SH-SY5Y (cell line): ENCODE data around the gene PHKB.

ENCODE experiments used
- GATA2 ChIP-seq: IDR thresholded peaks from 2 replicates; pipeline ENCODE4 v1.6.1; 2011; ENCODE audit warnings: mild to moderate bottlenecking, low read depth, low read length
- GATA3 ChIP-seq: IDR thresholded peaks from 2 replicates; pipeline ENCODE4 v1.6.1; 2011; ENCODE audit warnings: low read depth, mild to moderate bottlenecking, low read length, moderate library complexity

The PHKB gene

GRCh38 chr16:47460711-47461597 is at the start of gene PHKB, which contains the start of gene ITFG1:
PHKB (plus strand) TSS chr16:47461331; CDS start chr16:47461351, 20 bp downstream.
ITFG1 (minus strand) TSS chr16:47461063; CDS start chr16:47461045, 18 bp downstream.
- no peak for TF ChIP-seq GATA3
- TF ChIP-seq GATA2: no peak

- no peak for TF ChIP-seq GATA3
- TF ChIP-seq GATA2: no peak
Measured at GRCh38 chr16:47413041-47413440, 48.1 kb upstream of the PHKB start.

GRCh38 chr16:47416869-47417268 is 44.3 kb upstream of the PHKB start:
- TF ChIP-seq GATA3 (no peak), GATA2 (no peak)

GRCh38 chr16:47424846-47425245 is 36.3 kb upstream of the PHKB start:
- TF ChIP-seq GATA3 (no peak), GATA2 (no peak)

GRCh38 chr16:47426806-47427205 is 34.3 kb upstream of the PHKB start:
- TF ChIP-seq GATA3 (no peak), GATA2 (no peak)

GRCh38 chr16:47431960-47432359 is 29.2 kb upstream of the PHKB start:
- no peak for TF ChIP-seq GATA2
- TF ChIP-seq GATA3: no peak

GRCh38 chr16:47446431-47446830 is 14.7 kb upstream of the PHKB start:
- TF ChIP-seq GATA2 (no peak), GATA3 (no peak)

- no peak for TF ChIP-seq GATA3
- TF ChIP-seq GATA2: no peak
Measured at GRCh38 chr16:47448830-47449575, 12.1 kb upstream of the PHKB start.

GRCh38 chr16:47449788-47450187 is 11.3 kb upstream of the PHKB start:
- no peak for TF ChIP-seq GATA3
- TF ChIP-seq GATA2: no peak

- TF ChIP-seq GATA3: no peak
- TF ChIP-seq GATA2: no peak
Measured at GRCh38 chr16:47458331-47458730, 2.8 kb upstream of the PHKB start.

- TF ChIP-seq GATA2 (no peak), GATA3 (no peak)
Measured at GRCh38 chr16:47459603-47460002, 1.5 kb upstream of the PHKB start.

- TF ChIP-seq GATA3 (no peak), GATA2 (no peak)
Measured at GRCh38 chr16:47460359-47460710, 796 bp upstream of the PHKB start.

GRCh38 chr16:47461598-47462266 is 601 bp downstream of the PHKB start:
- no peak for TF ChIP-seq GATA3
- TF ChIP-seq GATA2: no peak
